Measurements from ENCODE around the gene TMEM25. TPM values are rescaled to one million over a fixed set of nuclear protein-coding genes. Genes with fewer than 3 reads are reported as not detected.

Gene TMEM25
- total and polyA plus RNA-seq, 11 donors: 3.9 to 26.8 (median 10.0) TPM

DNA sequence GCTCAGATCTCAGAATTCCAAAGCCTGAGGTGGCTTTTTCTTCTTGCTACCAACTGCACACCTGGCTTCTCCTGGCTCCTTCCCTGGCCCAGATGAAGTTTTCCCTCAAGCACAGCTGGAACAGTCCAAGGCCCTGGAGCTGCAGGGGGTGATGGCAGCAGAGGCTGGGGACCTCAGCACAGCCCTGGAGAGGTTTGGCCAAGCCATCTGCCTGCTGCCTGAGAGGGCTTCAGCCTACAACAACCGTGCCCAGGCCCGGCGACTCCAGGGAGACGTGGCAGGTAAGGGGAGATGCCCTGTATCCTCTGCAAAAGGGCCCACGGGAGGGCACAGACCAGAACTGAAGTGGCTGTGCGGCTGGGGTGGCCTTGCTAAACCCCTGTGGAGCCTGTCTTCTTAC is 2.5 kb upstream of the TMEM25 start:
- Histone ChIP-seq H3K4me3 (no peak overlapping the region), H3K27me3 (peaks cover 0 to 5% (median 0%) of the 10 kb centered on the region in 9 donors), H3K36me3 (peaks cover 0 to 22% (median 16%) of the 10 kb centered on the region in 9 donors), H3K27ac (no peak overlapping the region), H3K9me3 (no peaks in the 10 kb centered on the region), H3K4me1 (peaks cover 0 to 35% (median 12%) of the 10 kb centered on the region in 12 donors)
- no peak for ATAC-seq
- DNase-seq: no peak
- intact Hi-C loops (cut with DNase I): no loop called here
- WGBS, 4 donors: 93 to 99% (median 94%) methylated on average over 6 of the region's 6 CpGs
- TF ChIP-seq CTCF (IDR thresholded peaks at IDR 0.05) (no peak), POLR2A (IDR thresholded peaks at IDR 0.05) (no peak)

GRCh38 chr11:118529584-118530175 is 1.3 kb upstream of the TMEM25 start:
- Histone ChIP-seq H3K4me3 (peak overlapping the region in 9 of 12 donors; percentile 68 to 96 (median 83)), H3K4me1 (peaks cover 0 to 32% (median 12%) of the 10 kb centered on the region in 12 donors), H3K9me3 (no peaks in the 10 kb centered on the region), H3K36me3 (peaks cover 0 to 10% (median 5%) of the 10 kb centered on the region in 9 donors), H3K27ac (peak overlapping the region in 1 of 12 donors; percentile 82), H3K27me3 (peaks cover 0 to 5% (median 0%) of the 10 kb centered on the region in 9 donors)
- DNase-seq: no peak
- TF ChIP-seq CTCF (IDR thresholded peaks at IDR 0.05) (no peak), POLR2A (IDR thresholded peaks at IDR 0.05) (no peak)
- ATAC-seq: no peak
- intact Hi-C loops (cut with DNase I): no loop called here
- 76 to 80% (median 77%) methylated on average over 5 of the region's 5 CpGs for WGBS, 4 donors

DNA sequence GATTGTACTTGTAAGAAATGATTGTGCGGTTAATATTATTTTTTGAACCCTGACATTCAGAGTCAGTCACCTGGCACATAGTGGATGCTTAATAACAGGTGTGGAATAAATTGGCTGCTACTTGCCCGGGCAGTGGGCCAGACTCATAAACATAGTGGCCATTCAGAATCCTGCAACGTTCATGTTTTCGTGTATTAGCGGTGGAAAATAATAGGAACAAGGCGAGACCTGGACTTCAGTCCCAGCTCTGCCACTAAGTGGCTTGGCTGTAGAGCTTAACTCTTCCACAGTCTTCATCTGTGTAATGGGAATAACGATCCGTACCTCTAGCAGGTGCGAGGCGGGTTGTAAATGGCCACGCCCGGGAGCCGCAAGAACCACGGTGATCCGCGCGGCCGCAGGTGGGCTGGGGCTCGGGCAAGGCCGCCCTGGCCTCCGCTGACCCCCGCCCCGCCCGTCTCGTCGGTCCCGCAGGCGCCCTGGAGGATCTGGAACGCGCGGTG is 761 bp upstream of the TMEM25 start:
- H3K9me3 ChIP-seq: no peaks in the 10 kb centered on the region
- H3K4me1 ChIP-seq: peaks cover 0 to 32% (median 12%) of the 10 kb centered on the region in 12 donors
- ATAC-seq: no peak
- intact Hi-C loops (cut with DNase I): no loop called here
- no peak for TF ChIP-seq POLR2A (IDR thresholded peaks at IDR 0.05)
- peak in 1 of 5 donors; percentile 33 for DNase-seq
- H3K36me3 ChIP-seq: peaks cover 0 to 5% (median under 1%) of the 10 kb centered on the region in 9 donors
- peak overlapping the region; percentile 68 to 96 (median 82) for H3K4me3 ChIP-seq
- WGBS, 4 donors: 5 to 26% (median 5%) methylated on average over 6 to 31 of the region's 31 CpGs
- peaks cover 0 to 5% (median 0%) of the 10 kb centered on the region in 9 donors for H3K27me3 ChIP-seq
- peak overlapping the region in 11 of 12 donors; percentile 11 to 83 (median 67) for H3K27ac ChIP-seq

DNA sequence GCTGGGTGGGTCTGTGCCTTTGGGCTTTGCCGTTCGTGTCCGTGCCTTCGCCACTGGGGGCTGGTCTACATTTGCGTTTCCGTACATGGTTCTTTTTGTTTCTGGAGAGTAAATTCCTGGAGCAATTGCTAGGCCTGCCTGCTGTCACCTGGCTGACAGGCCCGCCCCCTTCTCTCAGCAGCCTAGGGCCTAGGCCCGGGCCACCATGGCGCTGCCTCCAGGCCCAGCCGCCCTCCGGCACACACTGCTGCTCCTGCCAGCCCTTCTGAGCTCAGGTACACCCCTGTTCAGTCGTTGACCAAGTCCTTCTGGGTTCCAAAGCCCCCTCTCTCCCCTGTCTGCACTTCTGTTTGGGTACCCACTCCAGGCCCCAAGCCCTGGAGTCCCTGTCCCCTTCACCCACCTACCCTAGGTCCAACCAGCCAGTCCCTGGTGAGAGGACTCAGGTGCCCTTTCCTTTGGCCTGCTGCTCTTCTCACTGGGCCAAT is 649 bp downstream of the TMEM25 start:
- peak in 1 of 4 donors; percentile 4 for ATAC-seq
- Histone ChIP-seq H3K4me3 (peak overlapping the region in 10 of 12 donors; percentile 68 to 96 (median 82)), H3K27me3 (peaks cover 0 to 5% (median 0%) of the 10 kb centered on the region in 9 donors), H3K36me3 (peaks cover 0 to under 1% (median 0%) of the 10 kb centered on the region in 9 donors), H3K27ac (peak overlapping the region in 4 of 12 donors; percentile 74 to 83 (median 80)), H3K9me3 (no peaks in the 10 kb centered on the region), H3K4me1 (peaks cover 0 to 32% (median 12%) of the 10 kb centered on the region in 12 donors)
- WGBS, 4 donors: 21 to 40% (median 31%) methylated on average over 9 to 12 of the region's 12 CpGs
- TF ChIP-seq CTCF (IDR thresholded peaks at IDR 0.05): no peak
- TF ChIP-seq POLR2A (IDR thresholded peaks at IDR 0.05): no peak
- no peak for DNase-seq
- intact Hi-C loops (cut with DNase I): no loop called here
